Smooth muscle cell (in vitro differentiated cells): ENCODE measurements around the gene ARHGAP33. TPM values are rescaled to one million over a fixed set of nuclear protein-coding genes. Genes with fewer than 3 reads are reported as not detected.

Experiments used
- DNase-seq: peaks from one replicate; lab custom pipeline; 2025; ENCODE audit not compliant: unreplicated experiment; lab: John Stamatoyannopoulos, UW
- H2AFZ ChIP-seq: fragments of 200-600 bp; sonication (generic); 2 replicates; pipeline ENCODE4 v1.6.0; 2016; ENCODE audit warnings: antibody characterized with exemption, low read depth, mild to moderate bottlenecking
- H3F3A ChIP-seq: fragments of 200-600 bp; sonication (generic); 2 replicates; pipeline ENCODE4 v1.6.0; 2017; ENCODE audit warnings: antibody characterized with exemption, low read depth
- H3K27ac ChIP-seq: fragments of 200-600 bp; sonication (generic); 2 replicates; pipeline ENCODE4 v1.5.1; 2016; ENCODE audit warnings: low read depth, mild to moderate bottlenecking
- H3K27me3 ChIP-seq: fragments of 200-600 bp; sonication (generic); 2 replicates; pipeline ENCODE4 v1.6.1; 2016; ENCODE audit warnings: low read depth, mild to moderate bottlenecking
- H3K36me3 ChIP-seq: fragments of 200-600 bp; sonication (generic); 2 replicates; pipeline ENCODE4 v1.5.1; 2016; ENCODE audit warnings: low read depth
- H3K4me1 ChIP-seq: fragments of 200-600 bp; sonication (generic); 2 replicates; pipeline ENCODE4 v1.5.1; 2016; ENCODE audit warnings: low read depth
- H3K4me2 ChIP-seq: fragments of 200-600 bp; sonication (generic); 2 replicates; pipeline ENCODE4 v1.6.0; 2016; ENCODE audit warnings: mild to moderate bottlenecking
- H3K4me3 ChIP-seq: fragments of 200-600 bp; sonication (generic); 2 replicates; pipeline ENCODE4 v1.5.1; 2016; ENCODE audit warnings: mild to moderate bottlenecking
- H3K79me2 ChIP-seq: fragments of 200-600 bp; sonication (generic); 2 replicates; pipeline ENCODE4 v1.6.0; 2016; ENCODE audit warnings: low read depth, mild to moderate bottlenecking
- H3K9ac ChIP-seq: fragments of 200-600 bp; sonication (generic); 2 replicates; pipeline ENCODE4 v1.6.0; 2016; ENCODE audit warnings: low read depth
- H3K9me3 ChIP-seq: fragments of 200-600 bp; sonication (generic); replicated peaks from 2 replicates; pipeline ENCODE4 v1.5.1; 2016; ENCODE audit warnings: low read depth
- H4K20me1 ChIP-seq: fragments of 200-600 bp; sonication (generic); 2 replicates; pipeline ENCODE4 v1.6.0; 2016; ENCODE audit warnings: low read depth
- WGBS: methylation state at CpG from one replicate; pipeline ENCODE4 v1.1.7; 2016; ENCODE audit warnings: low lambda C conversion rate; 5-methylcytosine and 5-hydroxymethylcytosine counted together
- polyA plus RNA-seq: library from polyadenylated mRNA; unstranded; fragments of >200 nt; fragmentation: Nextera tagmentation; extraction: Ambion mirVana; gene quantifications from 2 replicates; pipeline ENCODE4 v1.2.1, GENCODE V29; 2016
- total RNA-seq: library from RNA; depleted of rRNA; stranded (reverse); fragments of >200 nt; gene quantifications from 2 replicates; pipeline ENCODE4 v1.2.3, GENCODE V29; 2014
- TF ChIP-seq, protein P1 (sequence below): fragments of 200-600 bp; sonication (generic); IDR thresholded peaks from 2 replicates; pipeline ENCODE4 v1.5.1; 2017; ENCODE audit warnings: borderline replicate concordance, mild to moderate bottlenecking, antibody characterized with exemption; ENCODE audit not compliant: insufficient read depth, poor library complexity, severe bottlenecking

The ARHGAP33 gene
- total and polyA plus RNA-seq, 2 experiments from 2014 or later: 5.3 to 5.7 TPM

DNA sequence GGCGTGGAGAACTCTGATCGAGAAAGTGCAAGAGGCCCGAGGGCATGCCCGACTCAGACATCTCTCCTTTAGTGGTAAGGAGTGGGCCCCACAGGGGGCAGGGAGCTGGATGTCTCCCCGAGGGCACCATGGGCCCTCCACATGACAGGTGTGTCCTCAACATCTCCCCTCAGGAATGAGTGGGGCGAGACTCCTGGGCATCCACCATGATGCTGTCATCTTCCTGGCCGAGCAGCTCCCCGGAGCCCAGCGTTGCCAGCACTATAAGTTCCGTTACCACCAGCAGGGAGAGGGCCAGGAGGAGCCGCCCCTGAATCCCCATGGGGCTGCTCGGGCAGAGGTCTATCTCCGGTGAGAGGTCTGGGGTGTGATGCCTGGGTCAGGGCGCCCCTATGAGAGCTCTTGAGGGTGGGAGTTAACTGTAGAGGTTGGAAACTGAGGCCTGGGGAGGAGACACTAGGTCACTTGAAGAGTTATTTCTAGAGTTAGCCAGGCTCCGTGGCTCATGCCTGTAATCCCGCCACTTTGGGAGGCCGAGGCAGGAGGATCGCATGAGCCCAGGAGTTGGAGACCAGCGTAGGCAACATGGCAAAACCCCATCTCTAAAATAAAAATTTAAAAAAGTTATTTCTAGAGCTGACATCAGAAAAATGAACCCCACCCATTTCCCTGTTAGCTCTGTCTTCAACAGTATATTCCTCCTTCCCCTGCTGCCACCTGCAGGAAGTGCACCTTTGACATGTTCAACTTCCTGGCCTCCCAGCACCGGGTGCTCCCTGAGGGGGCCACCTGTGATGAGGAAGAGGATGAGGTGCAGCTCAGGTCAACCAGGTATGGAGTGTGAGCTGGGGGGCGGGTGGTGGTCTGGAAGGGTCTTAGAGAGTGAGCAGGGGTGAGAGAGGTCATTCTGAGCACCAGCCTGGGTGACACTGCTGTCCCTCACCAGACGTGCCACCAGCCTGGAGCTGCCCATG lies 38.2 kb upstream of the ARHGAP33 start:
- Histone ChIP-seq H3K27ac (no peak overlapping the region), H3K4me2 (no peak overlapping the region), H3K4me1 (peaks cover 5% of the 10 kb centered on the region), H4K20me1 (peaks cover 5% of the 10 kb centered on the region), H3F3A (no peaks in the 10 kb centered on the region), H2AFZ (no peak overlapping the region), H3K79me2 (no peaks in the 10 kb centered on the region), H3K36me3 (no peaks in the 10 kb centered on the region), H3K9ac (no peak overlapping the region), H3K4me3 (no peak overlapping the region), H3K27me3 (no peaks in the 10 kb centered on the region), H3K9me3 (no peaks in the 10 kb centered on the region)
- DNase-seq: no peak
- TF ChIP-seq, protein P1, sequence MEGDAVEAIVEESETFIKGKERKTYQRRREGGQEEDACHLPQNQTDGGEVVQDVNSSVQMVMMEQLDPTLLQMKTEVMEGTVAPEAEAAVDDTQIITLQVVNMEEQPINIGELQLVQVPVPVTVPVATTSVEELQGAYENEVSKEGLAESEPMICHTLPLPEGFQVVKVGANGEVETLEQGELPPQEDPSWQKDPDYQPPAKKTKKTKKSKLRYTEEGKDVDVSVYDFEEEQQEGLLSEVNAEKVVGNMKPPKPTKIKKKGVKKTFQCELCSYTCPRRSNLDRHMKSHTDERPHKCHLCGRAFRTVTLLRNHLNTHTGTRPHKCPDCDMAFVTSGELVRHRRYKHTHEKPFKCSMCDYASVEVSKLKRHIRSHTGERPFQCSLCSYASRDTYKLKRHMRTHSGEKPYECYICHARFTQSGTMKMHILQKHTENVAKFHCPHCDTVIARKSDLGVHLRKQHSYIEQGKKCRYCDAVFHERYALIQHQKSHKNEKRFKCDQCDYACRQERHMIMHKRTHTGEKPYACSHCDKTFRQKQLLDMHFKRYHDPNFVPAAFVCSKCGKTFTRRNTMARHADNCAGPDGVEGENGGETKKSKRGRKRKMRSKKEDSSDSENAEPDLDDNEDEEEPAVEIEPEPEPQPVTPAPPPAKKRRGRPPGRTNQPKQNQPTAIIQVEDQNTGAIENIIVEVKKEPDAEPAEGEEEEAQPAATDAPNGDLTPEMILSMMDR: peak; percentile 12
- WGBS: 96% methylated on average over 22 of the region's 22 CpGs

DNA sequence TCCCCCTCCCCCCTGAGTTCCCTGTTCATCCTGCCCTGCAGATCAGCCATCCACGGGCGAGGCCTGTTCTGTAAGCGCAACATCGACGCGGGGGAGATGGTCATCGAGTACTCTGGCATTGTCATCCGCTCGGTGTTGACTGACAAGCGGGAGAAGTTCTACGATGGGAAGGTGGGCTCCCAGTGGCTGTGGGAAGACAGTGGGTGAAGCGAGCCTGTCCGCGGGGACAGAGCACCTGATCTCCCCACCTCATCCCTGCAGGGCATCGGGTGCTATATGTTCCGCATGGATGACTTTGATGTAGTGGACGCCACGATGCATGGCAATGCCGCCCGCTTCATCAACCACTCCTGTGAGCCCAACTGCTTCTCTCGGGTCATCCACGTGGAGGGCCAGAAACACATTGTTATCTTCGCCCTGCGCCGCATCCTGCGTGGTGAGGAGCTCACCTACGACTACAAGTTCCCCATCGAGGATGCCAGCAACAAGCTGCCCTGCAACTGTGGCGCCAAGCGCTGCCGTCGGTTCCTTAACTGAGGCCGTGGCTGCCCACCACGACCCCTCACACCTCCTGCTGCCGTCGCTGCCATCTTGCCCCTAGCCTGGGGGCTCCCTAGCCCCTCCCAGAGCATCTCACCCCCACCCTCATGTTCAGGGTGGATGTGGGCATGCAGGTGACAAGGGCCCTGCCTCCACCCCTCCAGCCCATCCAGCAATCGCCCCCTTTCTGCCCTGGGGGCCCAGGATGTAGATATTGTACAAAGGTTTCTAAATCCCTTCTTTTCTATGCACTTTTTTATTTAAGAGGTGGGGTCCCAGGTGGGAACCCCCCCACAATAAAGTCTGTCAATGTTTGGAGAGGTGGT lies 37.1 kb upstream of the ARHGAP33 start:
- no peaks in the 10 kb centered on the region for H3K9me3 ChIP-seq
- H3K27me3 ChIP-seq: no peaks in the 10 kb centered on the region
- no peak overlapping the region for H3K4me2 ChIP-seq
- no peaks in the 10 kb centered on the region for H3K36me3 ChIP-seq
- H3K4me3 ChIP-seq: no peak overlapping the region
- H3K4me1 ChIP-seq: peaks cover 5% of the 10 kb centered on the region
- no peak overlapping the region for H3K9ac ChIP-seq
- H3K79me2 ChIP-seq: no peaks in the 10 kb centered on the region
- H4K20me1 ChIP-seq: no peaks in the 10 kb centered on the region
- no peak overlapping the region for H3K27ac ChIP-seq
- TF ChIP-seq, protein P1: no peak
- 97% methylated on average over 37 of the region's 37 CpGs for WGBS
- H3F3A ChIP-seq: no peaks in the 10 kb centered on the region
- no peak for DNase-seq
- no peak overlapping the region for H2AFZ ChIP-seq

DNA sequence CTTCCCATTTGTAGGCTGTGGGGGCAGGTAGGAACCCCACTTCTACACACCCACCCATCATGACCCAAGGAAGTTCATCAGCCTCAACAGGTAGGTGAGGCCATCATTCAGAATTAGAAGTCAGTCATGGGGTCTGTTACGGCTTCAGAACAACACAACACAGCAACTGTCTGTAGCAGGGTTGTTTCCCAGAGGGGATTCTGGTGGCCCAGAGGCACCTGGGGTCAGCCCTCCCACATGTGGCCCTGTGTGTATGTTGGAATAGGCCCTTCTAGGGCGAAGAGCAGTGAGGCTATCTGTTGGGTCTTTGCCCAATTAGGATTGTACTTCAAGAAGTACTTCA lies 36.5 kb upstream of the ARHGAP33 start:
- Histone ChIP-seq H3K4me2 (no peak overlapping the region), H3K9ac (no peak overlapping the region), H3K27me3 (no peaks in the 10 kb centered on the region), H3K9me3 (no peaks in the 10 kb centered on the region), H3K4me3 (no peak overlapping the region), H2AFZ (no peak overlapping the region), H3K4me1 (peaks cover 5% of the 10 kb centered on the region), H3K27ac (no peak overlapping the region), H3K79me2 (no peaks in the 10 kb centered on the region), H4K20me1 (no peaks in the 10 kb centered on the region), H3K36me3 (no peaks in the 10 kb centered on the region), H3F3A (no peaks in the 10 kb centered on the region)
- WGBS: 98% methylated on average over 2 of the region's 2 CpGs
- no peak for DNase-seq
- TF ChIP-seq, protein P1: no peak
